GM23338 (cell line): ENCODE measurements around the gene CDIPT.

Experiments used
- CTCF ChIP-seq, 2 experiments: fragments of 200-600 bp in 1 of 2; sonication (generic) in 1 of 2; conservative IDR thresholded peaks; 2 replicates each; pipeline versions ENCODE4 v1.5.1 to v1.6.1; 2016 to 2017; ENCODE audit warnings: antibody characterized with exemption in 2 of 2, low read depth in 2 of 2, mild to moderate bottlenecking in 2 of 2, moderate library complexity in 1 of 2
- EZH2 ChIP-seq: fragments of 200-600 bp; sonication (generic); IDR thresholded peaks from one replicate; pipeline ENCODE4 v1.8.0; 2017; ENCODE audit warnings: antibody characterized with exemption, mild to moderate bottlenecking, low read depth; ENCODE audit not compliant: unreplicated experiment
- EZH2phosphoT487 ChIP-seq: fragments of 200-600 bp; sonication (generic); IDR thresholded peaks from one replicate; pipeline ENCODE4 v1.8.1; 2018; ENCODE audit warnings: antibody characterized with exemption; ENCODE audit not compliant: unreplicated experiment
- POLR2AphosphoS5 ChIP-seq: IDR thresholded peaks from 2 replicates; pipeline ENCODE4 v1.6.1; 2016; ENCODE audit warnings: antibody characterized with exemption, low read depth

- TF ChIP-seq POLR2AphosphoS5 (no peak), EZH2 (no peak), CTCF (conservative IDR thresholded peaks at IDR 0.05; ENCODE audit: low read depth in 2 of 2) (no peak), EZH2phosphoT487 (no peak)
Observed at GRCh38 chr16:29873319-29873718, 10.3 kb upstream of the CDIPT start.
